ENCODE measurements around the gene ITGAL. TPM values are rescaled to one million over a fixed set of nuclear protein-coding genes. Genes with fewer than 3 reads are reported as not detected.
A peak's percentile ranks its signal among the peaks of the same experiment; 100 is the strongest.

The ITGAL gene
- total and polyA plus RNA-seq, 2 of the 13 experiments (the other 11 are each of a cell fraction or from before 2014, with no cell fraction given), result 0.86 to 1.2 TPM

DNA sequence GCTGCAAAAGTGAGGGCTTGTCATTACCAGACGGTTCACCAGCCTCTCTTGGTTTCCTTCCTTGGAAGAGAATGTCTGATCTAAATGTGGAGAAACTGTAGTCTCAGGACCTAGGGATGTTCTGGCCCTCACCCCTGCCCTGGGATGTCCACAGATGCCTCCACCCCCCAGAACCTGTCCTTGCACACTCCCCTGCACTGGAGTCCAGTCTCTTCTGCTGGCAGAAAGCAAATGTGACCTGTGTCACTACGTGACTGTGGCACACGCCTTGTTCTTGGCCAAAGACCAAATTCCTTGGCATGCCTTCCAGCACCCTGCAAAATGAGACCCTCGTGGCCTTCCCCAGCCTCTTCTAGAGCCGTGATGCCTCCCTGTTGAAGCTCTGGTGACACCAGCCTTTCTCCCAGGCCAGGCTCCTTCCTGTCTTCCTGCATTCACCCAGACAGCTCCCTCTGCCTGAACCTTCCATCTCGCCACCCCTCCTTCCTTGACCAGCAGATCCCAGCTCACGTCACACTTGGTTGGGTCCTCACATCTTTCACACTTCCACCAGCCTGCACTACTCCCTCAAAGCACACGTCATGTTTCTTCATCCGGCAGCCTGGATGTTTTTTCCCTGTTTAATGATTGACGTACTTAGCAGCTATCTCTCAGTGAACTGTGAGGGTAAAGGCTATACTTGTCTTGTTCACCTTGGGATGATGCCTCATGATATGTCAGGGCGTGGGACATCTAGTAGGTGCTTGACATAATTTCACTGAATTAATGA, 49.5 kb downstream of the ITGAL start (continued):
- TF ChIP-seq JARID2 (CRISPR knock-in tag; IDR thresholded peaks at IDR 0.05; ENCODE audit: insufficient replicate concordance) (no peak), SIX4 (CRISPR knock-in tag; IDR thresholded peaks at IDR 0.05) (no peak), THAP11 (CRISPR knock-in tag; IDR thresholded peaks at IDR 0.05) (peak; percentile 62; the same call in 1 of the 2 replicates), ZNF264 (CRISPR knock-in tag; IDR thresholded peaks at IDR 0.05) (no peak), MAFG (CRISPR knock-in tag; IDR thresholded peaks at IDR 0.05) (no peak), NKX3-1 (CRISPR knock-in tag; IDR thresholded peaks at IDR 0.05) (no peak), ZSCAN12 (CRISPR knock-in tag; IDR thresholded peaks at IDR 0.05) (no peak)
- TF ChIP-seq, protein P1, sequence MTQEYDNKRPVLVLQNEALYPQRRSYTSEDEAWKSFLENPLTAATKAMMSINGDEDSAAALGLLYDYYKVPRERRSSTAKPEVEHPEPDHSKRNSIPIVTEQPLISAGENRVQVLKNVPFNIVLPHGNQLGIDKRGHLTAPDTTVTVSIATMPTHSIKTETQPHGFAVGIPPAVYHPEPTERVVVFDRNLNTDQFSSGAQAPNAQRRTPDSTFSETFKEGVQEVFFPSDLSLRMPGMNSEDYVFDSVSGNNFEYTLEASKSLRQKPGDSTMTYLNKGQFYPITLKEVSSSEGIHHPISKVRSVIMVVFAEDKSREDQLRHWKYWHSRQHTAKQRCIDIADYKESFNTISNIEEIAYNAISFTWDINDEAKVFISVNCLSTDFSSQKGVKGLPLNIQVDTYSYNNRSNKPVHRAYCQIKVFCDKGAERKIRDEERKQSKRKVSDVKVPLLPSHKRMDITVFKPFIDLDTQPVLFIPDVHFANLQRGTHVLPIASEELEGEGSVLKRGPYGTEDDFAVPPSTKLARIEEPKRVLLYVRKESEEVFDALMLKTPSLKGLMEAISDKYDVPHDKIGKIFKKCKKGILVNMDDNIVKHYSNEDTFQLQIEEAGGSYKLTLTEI (CRISPR knock-in tag; conservative IDR thresholded peaks at IDR 0.05), result no peak
- TF ChIP-seq, protein P2, sequence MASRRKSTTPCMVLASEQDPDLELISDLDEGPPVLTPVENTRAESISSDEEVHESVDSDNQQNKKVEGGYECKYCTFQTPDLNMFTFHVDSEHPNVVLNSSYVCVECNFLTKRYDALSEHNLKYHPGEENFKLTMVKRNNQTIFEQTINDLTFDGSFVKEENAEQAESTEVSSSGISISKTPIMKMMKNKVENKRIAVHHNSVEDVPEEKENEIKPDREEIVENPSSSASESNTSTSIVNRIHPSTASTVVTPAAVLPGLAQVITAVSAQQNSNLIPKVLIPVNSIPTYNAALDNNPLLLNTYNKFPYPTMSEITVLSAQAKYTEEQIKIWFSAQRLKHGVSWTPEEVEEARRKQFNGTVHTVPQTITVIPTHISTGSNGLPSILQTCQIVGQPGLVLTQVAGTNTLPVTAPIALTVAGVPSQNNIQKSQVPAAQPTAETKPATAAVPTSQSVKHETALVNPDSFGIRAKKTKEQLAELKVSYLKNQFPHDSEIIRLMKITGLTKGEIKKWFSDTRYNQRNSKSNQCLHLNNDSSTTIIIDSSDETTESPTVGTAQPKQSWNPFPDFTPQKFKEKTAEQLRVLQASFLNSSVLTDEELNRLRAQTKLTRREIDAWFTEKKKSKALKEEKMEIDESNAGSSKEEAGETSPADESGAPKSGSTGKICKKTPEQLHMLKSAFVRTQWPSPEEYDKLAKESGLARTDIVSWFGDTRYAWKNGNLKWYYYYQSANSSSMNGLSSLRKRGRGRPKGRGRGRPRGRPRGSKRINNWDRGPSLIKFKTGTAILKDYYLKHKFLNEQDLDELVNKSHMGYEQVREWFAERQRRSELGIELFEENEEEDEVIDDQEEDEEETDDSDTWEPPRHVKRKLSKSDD (CRISPR knock-in tag; IDR thresholded peaks at IDR 0.05; ENCODE audit: low read depth), result peak; percentile 91
- TF ChIP-seq, protein P3, sequence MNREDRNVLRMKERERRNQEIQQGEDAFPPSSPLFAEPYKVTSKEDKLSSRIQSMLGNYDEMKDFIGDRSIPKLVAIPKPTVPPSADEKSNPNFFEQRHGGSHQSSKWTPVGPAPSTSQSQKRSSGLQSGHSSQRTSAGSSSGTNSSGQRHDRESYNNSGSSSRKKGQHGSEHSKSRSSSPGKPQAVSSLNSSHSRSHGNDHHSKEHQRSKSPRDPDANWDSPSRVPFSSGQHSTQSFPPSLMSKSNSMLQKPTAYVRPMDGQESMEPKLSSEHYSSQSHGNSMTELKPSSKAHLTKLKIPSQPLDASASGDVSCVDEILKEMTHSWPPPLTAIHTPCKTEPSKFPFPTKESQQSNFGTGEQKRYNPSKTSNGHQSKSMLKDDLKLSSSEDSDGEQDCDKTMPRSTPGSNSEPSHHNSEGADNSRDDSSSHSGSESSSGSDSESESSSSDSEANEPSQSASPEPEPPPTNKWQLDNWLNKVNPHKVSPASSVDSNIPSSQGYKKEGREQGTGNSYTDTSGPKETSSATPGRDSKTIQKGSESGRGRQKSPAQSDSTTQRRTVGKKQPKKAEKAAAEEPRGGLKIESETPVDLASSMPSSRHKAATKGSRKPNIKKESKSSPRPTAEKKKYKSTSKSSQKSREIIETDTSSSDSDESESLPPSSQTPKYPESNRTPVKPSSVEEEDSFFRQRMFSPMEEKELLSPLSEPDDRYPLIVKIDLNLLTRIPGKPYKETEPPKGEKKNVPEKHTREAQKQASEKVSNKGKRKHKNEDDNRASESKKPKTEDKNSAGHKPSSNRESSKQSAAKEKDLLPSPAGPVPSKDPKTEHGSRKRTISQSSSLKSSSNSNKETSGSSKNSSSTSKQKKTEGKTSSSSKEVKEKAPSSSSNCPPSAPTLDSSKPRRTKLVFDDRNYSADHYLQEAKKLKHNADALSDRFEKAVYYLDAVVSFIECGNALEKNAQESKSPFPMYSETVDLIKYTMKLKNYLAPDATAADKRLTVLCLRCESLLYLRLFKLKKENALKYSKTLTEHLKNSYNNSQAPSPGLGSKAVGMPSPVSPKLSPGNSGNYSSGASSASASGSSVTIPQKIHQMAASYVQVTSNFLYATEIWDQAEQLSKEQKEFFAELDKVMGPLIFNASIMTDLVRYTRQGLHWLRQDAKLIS (CRISPR knock-in tag; IDR thresholded peaks at IDR 0.05), result no peak
- TF ChIP-seq, protein P4, sequence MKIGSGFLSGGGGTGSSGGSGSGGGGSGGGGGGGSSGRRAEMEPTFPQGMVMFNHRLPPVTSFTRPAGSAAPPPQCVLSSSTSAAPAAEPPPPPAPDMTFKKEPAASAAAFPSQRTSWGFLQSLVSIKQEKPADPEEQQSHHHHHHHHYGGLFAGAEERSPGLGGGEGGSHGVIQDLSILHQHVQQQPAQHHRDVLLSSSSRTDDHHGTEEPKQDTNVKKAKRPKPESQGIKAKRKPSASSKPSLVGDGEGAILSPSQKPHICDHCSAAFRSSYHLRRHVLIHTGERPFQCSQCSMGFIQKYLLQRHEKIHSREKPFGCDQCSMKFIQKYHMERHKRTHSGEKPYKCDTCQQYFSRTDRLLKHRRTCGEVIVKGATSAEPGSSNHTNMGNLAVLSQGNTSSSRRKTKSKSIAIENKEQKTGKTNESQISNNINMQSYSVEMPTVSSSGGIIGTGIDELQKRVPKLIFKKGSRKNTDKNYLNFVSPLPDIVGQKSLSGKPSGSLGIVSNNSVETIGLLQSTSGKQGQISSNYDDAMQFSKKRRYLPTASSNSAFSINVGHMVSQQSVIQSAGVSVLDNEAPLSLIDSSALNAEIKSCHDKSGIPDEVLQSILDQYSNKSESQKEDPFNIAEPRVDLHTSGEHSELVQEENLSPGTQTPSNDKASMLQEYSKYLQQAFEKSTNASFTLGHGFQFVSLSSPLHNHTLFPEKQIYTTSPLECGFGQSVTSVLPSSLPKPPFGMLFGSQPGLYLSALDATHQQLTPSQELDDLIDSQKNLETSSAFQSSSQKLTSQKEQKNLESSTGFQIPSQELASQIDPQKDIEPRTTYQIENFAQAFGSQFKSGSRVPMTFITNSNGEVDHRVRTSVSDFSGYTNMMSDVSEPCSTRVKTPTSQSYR (CRISPR knock-in tag; IDR thresholded peaks at IDR 0.05; ENCODE audit: borderline replicate concordance), result no peak
